SU-DHL-6 (cell line): Measurements from ENCODE around the gene ARAF.
A peak's percentile ranks its signal among the peaks of the same experiment; 100 is the strongest.

ENCODE experiments used
- EZH2phosphoT487 ChIP-seq: fragments of 200-600 bp; sonication (generic), shearing (Covaris generic); conservative IDR thresholded peaks from 2 replicates; pipeline ENCODE4 v1.6.1; 2018; ENCODE audit warnings: mild to moderate bottlenecking, antibody characterized with exemption, low read length, moderate library complexity, mixed read lengths
- TF ChIP-seq, protein P1 (sequence below): fragments of 200-600 bp; sonication (generic); IDR thresholded peaks from one replicate; pipeline ENCODE4 v1.5.1; 2017; ENCODE audit warnings: antibody characterized with exemption, mild to moderate bottlenecking, low read length, moderate library complexity; ENCODE audit not compliant: insufficient read depth, poor library complexity, severe bottlenecking

DNA sequence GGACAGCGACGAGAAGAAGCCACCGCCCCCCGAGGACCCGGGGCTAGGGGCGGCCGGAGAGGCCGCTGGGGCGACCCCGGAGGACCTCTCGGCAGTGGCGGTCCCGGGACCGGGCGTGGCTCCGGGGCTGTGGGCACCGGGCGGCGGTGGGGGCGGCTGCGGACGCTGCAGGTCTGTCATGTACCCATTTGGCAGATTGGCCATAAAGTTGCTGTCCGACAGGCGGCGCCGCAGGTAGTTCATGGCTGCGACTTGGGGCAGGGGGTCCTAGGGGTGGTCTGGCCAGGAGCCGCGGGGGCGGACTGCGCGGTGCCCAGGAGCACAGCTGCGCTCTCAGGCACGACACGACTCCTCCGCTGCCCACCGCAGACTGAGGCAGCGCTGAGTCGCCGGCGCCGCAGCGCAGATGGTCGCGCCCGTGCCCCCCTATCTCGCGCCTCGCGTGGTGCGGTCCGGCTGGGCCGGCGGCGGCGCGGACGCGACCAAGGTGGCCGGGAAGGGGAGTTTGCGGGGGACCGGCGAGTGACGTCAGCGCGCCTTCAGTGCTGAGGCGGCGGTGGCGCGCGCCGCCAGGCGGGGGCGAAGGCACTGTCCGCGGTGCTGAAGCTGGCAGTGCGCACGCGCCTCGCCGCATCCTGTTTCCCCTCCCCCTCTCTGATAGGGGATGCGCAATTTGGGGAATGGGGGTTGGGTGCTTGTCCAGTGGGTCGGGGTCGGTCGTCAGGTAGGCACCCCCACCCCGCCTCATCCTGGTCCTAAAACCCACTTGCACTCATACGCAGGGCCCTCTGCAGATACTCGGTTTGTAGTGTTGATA lies 58.7 kb downstream of the ARAF start, which contains the start of gene SYN1:
- TF ChIP-seq, protein P1, sequence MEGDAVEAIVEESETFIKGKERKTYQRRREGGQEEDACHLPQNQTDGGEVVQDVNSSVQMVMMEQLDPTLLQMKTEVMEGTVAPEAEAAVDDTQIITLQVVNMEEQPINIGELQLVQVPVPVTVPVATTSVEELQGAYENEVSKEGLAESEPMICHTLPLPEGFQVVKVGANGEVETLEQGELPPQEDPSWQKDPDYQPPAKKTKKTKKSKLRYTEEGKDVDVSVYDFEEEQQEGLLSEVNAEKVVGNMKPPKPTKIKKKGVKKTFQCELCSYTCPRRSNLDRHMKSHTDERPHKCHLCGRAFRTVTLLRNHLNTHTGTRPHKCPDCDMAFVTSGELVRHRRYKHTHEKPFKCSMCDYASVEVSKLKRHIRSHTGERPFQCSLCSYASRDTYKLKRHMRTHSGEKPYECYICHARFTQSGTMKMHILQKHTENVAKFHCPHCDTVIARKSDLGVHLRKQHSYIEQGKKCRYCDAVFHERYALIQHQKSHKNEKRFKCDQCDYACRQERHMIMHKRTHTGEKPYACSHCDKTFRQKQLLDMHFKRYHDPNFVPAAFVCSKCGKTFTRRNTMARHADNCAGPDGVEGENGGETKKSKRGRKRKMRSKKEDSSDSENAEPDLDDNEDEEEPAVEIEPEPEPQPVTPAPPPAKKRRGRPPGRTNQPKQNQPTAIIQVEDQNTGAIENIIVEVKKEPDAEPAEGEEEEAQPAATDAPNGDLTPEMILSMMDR: peak; percentile 12
- no peak for TF ChIP-seq EZH2phosphoT487
